NCI-H146 (cell line): ENCODE results near the gene MAN2B2.
A peak's percentile ranks its signal among the peaks of the same experiment; 100 is the strongest.
"Not testable (repeated sequence)": the region's sequence is repeated elsewhere in the genome, so short reads cannot be mapped to it uniquely, and the experiment has no call there.

Experiments used
- DNase-seq: peaks from one replicate; lab custom pipeline; 2025; lab: John Stamatoyannopoulos, UW

MAN2B2 gene

GRCh38 chr4:6617246-6617645, 42.3 kb downstream of the MAN2B2 start:
- no peak for DNase-seq

GRCh38 chr4:6618386-6619115, 43.6 kb downstream of the MAN2B2 start:
- DNase-seq: no peak

- no peak for DNase-seq
Observed at GRCh38 chr4:6619116-6619465, 44.1 kb downstream of the MAN2B2 start.

- no peak for DNase-seq
Observed at GRCh38 chr4:6619466-6620255, 44.7 kb downstream of the MAN2B2 start.

GRCh38 chr4:6620296-6620695, 45.3 kb downstream of the MAN2B2 start:
- DNase-seq: no peak

GRCh38 chr4:6620891-6621555, 46.0 kb downstream of the MAN2B2 start:
- no peak for DNase-seq

- no peak for DNase-seq
Observed at GRCh38 chr4:6621556-6621927, 46.6 kb downstream of the MAN2B2 start.

- no peak for DNase-seq
Observed at GRCh38 chr4:6622744-6623143, 47.8 kb downstream of the MAN2B2 start.

- DNase-seq: peak; percentile 84
Observed at GRCh38 chr4:6625256-6625655, 50.3 kb downstream of the MAN2B2 start.

- DNase-seq: no peak
Observed at GRCh38 chr4:6626066-6626465, 51.1 kb downstream of the MAN2B2 start.

GRCh38 chr4:6627832-6628231, 52.8 kb downstream of the MAN2B2 start:
- no peak for DNase-seq

- not testable (repeated sequence) for DNase-seq
Observed at GRCh38 chr4:6628484-6628883, 53.5 kb downstream of the MAN2B2 start.

- no peak for DNase-seq
Observed at GRCh38 chr4:6632125-6632524, 57.1 kb downstream of the MAN2B2 start.

- peak; percentile 90 for DNase-seq
Observed at GRCh38 chr4:6633091-6633906, 58.3 kb downstream of the MAN2B2 start.

GRCh38 chr4:6634746-6635145, 59.8 kb downstream of the MAN2B2 start:
- no peak for DNase-seq

GRCh38 chr4:6639137-6639680, 64.2 kb downstream of the MAN2B2 start:
- no peak for DNase-seq

- DNase-seq: peak; percentile 96
Observed at GRCh38 chr4:6640292-6641163, 65.5 kb downstream of the MAN2B2 start, which contains the start of gene MRFAP1. Gene MRFAP1, plus strand, starts transcription at chr4:6640685. Its CDS starts 178 bp downstream, at chr4:6640863.

GRCh38 chr4:6641164-6641970, 66.4 kb downstream of the MAN2B2 start:
- peak; percentile 44 for DNase-seq

- no peak for DNase-seq
Observed at GRCh38 chr4:6641971-6642320, 67.0 kb downstream of the MAN2B2 start.
